HCT116 (cell line): ENCODE measurements around the gene DIP2B. TPM values are rescaled to one million over a fixed set of nuclear protein-coding genes. Genes with fewer than 3 reads are reported as not detected.

ENCODE experiments used
- ATAC-seq: fragments of 200-7000 bp; cut with Tn5 transposase; 2 replicates; pipeline ENCODE4 v1.9.1; 2020; ENCODE audit warnings: mild to moderate bottlenecking, moderate library complexity
- BruUV-seq: library from RNA; stranded (reverse); fragments of 400-500 nt; replicated peaks from 2 replicates; lab custom pipeline; 2021; lab: Mats Ljungman, UMichigan
- CTCF ChIA-PET: fragments of 300-600 bp; sonication (Branson Sonifier 250); formaldehyde crosslinking; loops from one replicate; lab custom pipeline; 2021; ENCODE audit warnings: antibody characterized with exemption; lab: Charles Lee
- POLR2A ChIA-PET: fragments of 300-600, 350-600 bp; sonication (Branson Sonifier 250); formaldehyde crosslinking; loops from one replicate; lab custom pipeline; 2021; ENCODE audit warnings: antibody characterized with exemption; lab: Charles Lee
- RAD21 ChIA-PET, 2 experiments: fragments of 300-600 bp; sonication (Branson Sonifier 250); formaldehyde crosslinking; loops; one replicate each; lab custom pipeline; 2023; ENCODE audit warnings: low total read pairs in 2 of 2; ENCODE audit not compliant: uncharacterized antibody in 2 of 2, unreplicated experiment in 2 of 2, low non-redundant PET in 1 of 2; lab: Charles Lee
- DNase-seq: peaks from one replicate; pipeline ENCODE4 v3.0.0-alpha.2; 2010; ENCODE audit warnings: low read depth, low spot score
- H2AFZ ChIP-seq: fragments of 200-600 bp; shearing (Covaris generic), sonication (generic); 2 replicates; pipeline ENCODE4 v1.6.1; 2017; ENCODE audit warnings: low read depth, mixed run types, mixed read lengths, antibody characterized with exemption, low read length; ENCODE audit not compliant: poor library complexity, severe bottlenecking
- H3K27ac ChIP-seq: 2 replicates; pipeline ENCODE4 v1.5.1; 2012; ENCODE audit warnings: low read depth, low read length
- H3K27me3 ChIP-seq: fragments of 200-600 bp; sonication (generic); 2 replicates; pipeline ENCODE4 v1.6.1; 2016; ENCODE audit warnings: mixed run types, low read length, mixed read lengths; ENCODE audit not compliant: insufficient read depth
- H3K36me3 ChIP-seq, 2 experiments: fragments of 200-500 bp in 1 of 2; fragments of 200-600 bp in 1 of 2; sonication (Bioruptor generic) in 1 of 2; sonication (generic) in 1 of 2; 2 replicates each; pipeline versions ENCODE4 v1.5.1 to v1.6.1; 2014 to 2016; ENCODE audit warnings: low read length in 2 of 2, inconsistent platforms in 1 of 2, mixed read lengths in 1 of 2, mixed run types in 1 of 2; ENCODE audit not compliant: insufficient read depth in 2 of 2, control insufficient read depth in 1 of 2
- H3K4me1 ChIP-seq, 2 experiments: fragments of 200-600 bp in 1 of 2; sonication (generic) in 1 of 2; 2 replicates each; pipeline versions ENCODE4 v1.5.1 to v1.6.1; 2012 to 2017; ENCODE audit warnings: low read length in 2 of 2, inconsistent platforms in 1 of 2, mild to moderate bottlenecking in 1 of 2, mixed read lengths in 1 of 2, mixed run types in 1 of 2, moderate library complexity in 1 of 2; ENCODE audit not compliant: insufficient read depth in 2 of 2, control insufficient read depth in 1 of 2
- H3K4me2 ChIP-seq: fragments of 200-600 bp; sonication (generic); 2 replicates; pipeline ENCODE4 v1.6.1; 2017; ENCODE audit warnings: mixed run types, low read length, mixed read lengths
- H3K4me3 ChIP-seq, 2 experiments: fragments of 200-600 bp in 1 of 2; sonication (generic) in 1 of 2; replicated peaks in 1 of 2; 2 replicates each; pipeline ENCODE4 v1.5.1; 2011 to 2016; ENCODE audit warnings: low read length in 2 of 2, control low read depth in 1 of 2, low read depth in 1 of 2, mild to moderate bottlenecking in 1 of 2, mixed read lengths in 1 of 2, mixed run types in 1 of 2
- H3K79me2 ChIP-seq: fragments of 200-600 bp; sonication (generic); 2 replicates; pipeline ENCODE4 v1.6.1; 2017; ENCODE audit warnings: mild to moderate bottlenecking, mixed run types, low read length, moderate library complexity, mixed read lengths; ENCODE audit not compliant: insufficient read depth
- H3K9ac ChIP-seq: fragments of 200-600 bp; sonication (generic); 2 replicates; pipeline ENCODE4 v1.6.1; 2016; ENCODE audit warnings: low read length, mixed read lengths
- H3K9me2 ChIP-seq: fragments of 200-600 bp; sonication (generic), shearing (Covaris generic); 2 replicates; pipeline ENCODE4 v1.6.1; 2017; ENCODE audit warnings: mixed run types, mild to moderate bottlenecking, moderate library complexity; ENCODE audit not compliant: insufficient read depth
- H3K9me3 ChIP-seq, 2 experiments: fragments of 200-500 bp in 1 of 2; fragments of 200-600 bp in 1 of 2; sonication (Bioruptor generic) in 1 of 2; sonication (generic) in 1 of 2; 2 replicates each; pipeline ENCODE4 v1.6.1; 2014 to 2017; ENCODE audit warnings: low read length in 2 of 2, mixed read lengths in 2 of 2, inconsistent platforms in 1 of 2, low read depth in 1 of 2, mild to moderate bottlenecking in 1 of 2, mixed run types in 1 of 2, moderate library complexity in 1 of 2; ENCODE audit not compliant: control insufficient read depth in 1 of 2, insufficient read depth in 1 of 2
- H4K20me1 ChIP-seq: fragments of 200-600 bp; sonication (generic), shearing (Covaris generic); 2 replicates; pipeline ENCODE4 v1.6.1; 2017; ENCODE audit warnings: mixed run types, mild to moderate bottlenecking, moderate library complexity; ENCODE audit not compliant: insufficient read depth
- CBX3 ChIP-seq: IDR thresholded peaks from 2 replicates; pipeline ENCODE4 v1.6.1; 2012; ENCODE audit warnings: low read depth
- ELF1 ChIP-seq: IDR thresholded peaks from 2 replicates; pipeline ENCODE4 v1.6.1; 2012; ENCODE audit warnings: low read depth, borderline replicate concordance
- EZH2 ChIP-seq: fragments of 200-600 bp; sonication (generic); IDR thresholded peaks from 2 replicates; pipeline ENCODE4 v1.6.1; 2017; ENCODE audit warnings: antibody characterized with exemption, mixed run types
- JUND ChIP-seq: IDR thresholded peaks from 2 replicates; pipeline ENCODE4 v1.6.1; 2012
- POLR2A ChIP-seq: IDR thresholded peaks from 2 replicates; pipeline ENCODE4 v1.7.0; 2011; ENCODE audit warnings: borderline replicate concordance; ENCODE audit not compliant: insufficient read depth, insufficient read length; ENCODE audit errors: extremely low read depth
- RAD21 ChIP-seq: IDR thresholded peaks from 2 replicates; pipeline ENCODE4 v1.6.1; 2012; ENCODE audit warnings: low read depth, mild to moderate bottlenecking
- SRF ChIP-seq: IDR thresholded peaks from 2 replicates; pipeline ENCODE4 v1.6.1; 2012; ENCODE audit warnings: low read depth
- TCF7L2 ChIP-seq: IDR thresholded peaks from 2 replicates; pipeline ENCODE4 v1.7.0; 2011; ENCODE audit warnings: borderline replicate concordance, inconsistent platforms; ENCODE audit not compliant: insufficient read depth, insufficient read length; ENCODE audit errors: extremely low read depth
- ZFX ChIP-seq: fragments of 450-650 bp; IDR thresholded peaks from 2 replicates; pipeline ENCODE4 v1.6.1; 2017
- intact Hi-C: fragments of 100-400 bp; cut with micrococcal nuclease; formaldehyde crosslinking; loops from 2 replicates; pipeline ENCODE4 v1.10.0; 2022
- total RNA-seq: library from RNA; stranded (reverse); gene quantifications from one replicate; pipeline ENCODE4 v1.2.1, GENCODE V29; 2021; ENCODE audit not compliant: unreplicated experiment
- TF ChIP-seq, protein P1 (sequence below), 3 experiments: fragments of 200-600 bp in 1 of 3; sonication (generic) in 1 of 3; IDR thresholded peaks in 2 of 3; conservative IDR thresholded peaks in 1 of 3; 2 replicates each; pipeline ENCODE4 v1.5.1; 2012 to 2017; ENCODE audit warnings: low read depth in 2 of 3, low read length in 2 of 3, antibody characterized with exemption in 1 of 3, borderline replicate concordance in 1 of 3, control low read depth in 1 of 3, mild to moderate bottlenecking in 1 of 3, mixed read lengths in 1 of 3, mixed run types in 1 of 3, moderate library complexity in 1 of 3; ENCODE audit not compliant: insufficient read depth in 1 of 3

The DIP2B gene
- total RNA-seq, 1 experiment from 2014 or later: 32.3 TPM

DNA sequence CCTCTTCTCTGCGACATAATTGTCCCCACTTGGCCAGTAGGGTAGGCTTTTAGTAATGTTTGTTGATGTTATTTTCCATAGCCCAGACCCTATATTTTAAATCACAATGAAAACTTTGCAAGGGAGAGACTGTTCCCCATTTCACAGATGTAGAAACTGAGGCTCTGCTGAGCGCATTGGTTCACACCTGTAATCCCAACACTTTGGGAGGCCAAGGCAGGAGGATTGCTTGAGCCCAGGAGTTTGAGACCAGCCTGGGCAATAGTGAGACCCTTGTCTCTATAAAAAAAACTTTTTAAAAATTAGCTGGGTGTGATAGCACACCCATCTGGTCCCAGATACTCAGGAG lies 114.8 kb downstream of the DIP2B start:
- Histone ChIP-seq H3K27me3 (no peaks in the 10 kb centered on the region), H3K27ac (peak overlapping the region; percentile 44), H3K4me2 (peak overlapping the region; percentile 73), H3K4me3 (peak overlapping the region in 1 of 2 experiments; percentile 32; a peak in 2 of 4 replicates), H3K36me3 (no peaks in the 10 kb centered on the region), H3K4me1 (peaks cover 52 to 65% of the 10 kb centered on the region in 2 experiments), H3K9me3 (no peaks in the 10 kb centered on the region), H4K20me1 (no peaks in the 10 kb centered on the region), H2AFZ (no peak overlapping the region), H3K9me2 (no peaks in the 10 kb centered on the region), H3K79me2 (peaks cover 67% of the 10 kb centered on the region)
- intact Hi-C loops: no loop called here
- ChIA-PET POLR2A (no interaction called here), RAD21 (no interaction called here), CTCF (no interaction called here)
- DNase-seq (no peak), ATAC-seq (no peak)
- no TSS peak for BruUV-seq
- TF ChIP-seq RAD21: no peak
- TF ChIP-seq SRF: no peak
- TF ChIP-seq EZH2: no peak
- TF ChIP-seq POLR2A: no peak
- 0 out of 2 replicates have a peak, but pooled peaks have one; percentile 5 for TF ChIP-seq JUND
- TF ChIP-seq TCF7L2: no peak
- TF ChIP-seq, protein P1, sequence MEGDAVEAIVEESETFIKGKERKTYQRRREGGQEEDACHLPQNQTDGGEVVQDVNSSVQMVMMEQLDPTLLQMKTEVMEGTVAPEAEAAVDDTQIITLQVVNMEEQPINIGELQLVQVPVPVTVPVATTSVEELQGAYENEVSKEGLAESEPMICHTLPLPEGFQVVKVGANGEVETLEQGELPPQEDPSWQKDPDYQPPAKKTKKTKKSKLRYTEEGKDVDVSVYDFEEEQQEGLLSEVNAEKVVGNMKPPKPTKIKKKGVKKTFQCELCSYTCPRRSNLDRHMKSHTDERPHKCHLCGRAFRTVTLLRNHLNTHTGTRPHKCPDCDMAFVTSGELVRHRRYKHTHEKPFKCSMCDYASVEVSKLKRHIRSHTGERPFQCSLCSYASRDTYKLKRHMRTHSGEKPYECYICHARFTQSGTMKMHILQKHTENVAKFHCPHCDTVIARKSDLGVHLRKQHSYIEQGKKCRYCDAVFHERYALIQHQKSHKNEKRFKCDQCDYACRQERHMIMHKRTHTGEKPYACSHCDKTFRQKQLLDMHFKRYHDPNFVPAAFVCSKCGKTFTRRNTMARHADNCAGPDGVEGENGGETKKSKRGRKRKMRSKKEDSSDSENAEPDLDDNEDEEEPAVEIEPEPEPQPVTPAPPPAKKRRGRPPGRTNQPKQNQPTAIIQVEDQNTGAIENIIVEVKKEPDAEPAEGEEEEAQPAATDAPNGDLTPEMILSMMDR (IDR thresholded peaks at IDR 0.05 in 2 of 3, conservative IDR thresholded peaks at IDR 0.05 in 1 of 3; ENCODE audit: borderline replicate concordance in 1 of 3, insufficient read depth in 1 of 3, low read depth in 2 of 3, low read length in 2 of 3): 0 out of 6 replicates have a peak, but pooled peaks of 1 of the 3 experiments have one; percentile 10
- no peak for TF ChIP-seq ELF1
- TF ChIP-seq CBX3: 0 out of 2 replicates have a peak, but pooled peaks have one; percentile 5
- TF ChIP-seq ZFX: no peak
- TF ChIP-seq, all 23 proteins: peak for 3
- H3K9ac ChIP-seq: peak overlapping the region; percentile 46
